ENCODE data around the gene CORO7.
A peak's percentile ranks its signal among the peaks of the same experiment; 100 is the strongest.

CORO7 gene

GRCh38 chr16:4425378-4426020 is 9.1 kb upstream of the CORO7 start, which contains the start of gene DNAJA3:
Gene DNAJA3 (plus strand): TSS chr16:4425868. CDS start chr16:4425882, 14 bp downstream.
- DNase-seq: peak; percentile 86

DNA sequence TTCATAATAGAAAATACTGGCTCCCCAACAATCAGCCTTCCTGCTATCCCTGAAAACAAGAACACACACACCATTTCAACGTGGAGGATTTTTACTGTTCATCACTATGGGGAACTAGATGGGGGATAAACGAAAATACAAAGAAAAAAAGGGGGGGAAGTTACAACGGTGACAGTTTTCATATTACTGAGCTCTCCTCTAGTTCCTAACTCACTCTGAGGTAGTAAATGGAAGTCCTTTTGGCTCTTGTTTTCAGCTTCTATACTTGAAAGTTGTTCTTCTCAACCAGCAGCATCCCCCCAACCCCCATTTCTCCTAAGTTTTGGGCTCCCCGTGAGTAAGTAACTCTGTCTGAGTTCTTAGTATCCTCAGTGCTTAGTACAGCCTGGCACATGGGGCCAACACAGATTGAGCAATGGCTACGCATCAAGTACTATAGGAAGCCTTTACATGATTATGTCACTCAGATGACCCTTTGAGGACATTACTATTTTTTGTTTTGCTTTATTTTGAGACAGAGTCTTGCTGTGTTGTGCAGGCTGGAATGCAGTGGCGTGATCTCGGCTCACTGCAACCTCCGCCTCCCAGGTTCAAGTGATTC is 4.2 kb upstream of the CORO7 start:
- no peak for DNase-seq

DNA sequence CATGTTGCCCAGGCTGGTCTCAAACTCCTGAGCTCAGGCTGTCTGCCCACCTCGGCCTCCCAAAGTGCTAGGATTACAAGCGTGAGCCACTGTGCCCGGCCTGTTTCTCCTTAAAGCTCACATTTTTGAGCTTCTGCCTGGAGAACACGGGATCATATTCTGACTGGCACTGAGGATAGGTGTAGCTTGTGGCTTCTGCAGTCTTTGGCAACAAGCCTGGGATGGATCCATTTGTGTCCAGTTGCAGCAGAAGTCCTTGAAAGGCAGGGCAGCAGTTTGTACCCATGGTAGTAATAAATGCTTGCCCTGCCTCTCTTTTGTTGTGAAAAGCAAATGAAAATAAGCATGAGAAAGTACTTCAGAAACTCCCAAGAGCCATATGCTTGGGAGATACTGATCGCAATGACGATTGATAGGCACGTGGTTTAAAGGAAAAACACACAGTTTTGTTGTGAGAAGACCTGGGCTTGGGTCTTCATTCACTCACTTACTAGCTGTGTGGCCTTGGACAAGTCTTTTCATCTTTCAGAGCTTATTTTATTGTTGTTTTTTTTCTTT is 3.1 kb upstream of the CORO7 start:
- no peak for DNase-seq

DNA sequence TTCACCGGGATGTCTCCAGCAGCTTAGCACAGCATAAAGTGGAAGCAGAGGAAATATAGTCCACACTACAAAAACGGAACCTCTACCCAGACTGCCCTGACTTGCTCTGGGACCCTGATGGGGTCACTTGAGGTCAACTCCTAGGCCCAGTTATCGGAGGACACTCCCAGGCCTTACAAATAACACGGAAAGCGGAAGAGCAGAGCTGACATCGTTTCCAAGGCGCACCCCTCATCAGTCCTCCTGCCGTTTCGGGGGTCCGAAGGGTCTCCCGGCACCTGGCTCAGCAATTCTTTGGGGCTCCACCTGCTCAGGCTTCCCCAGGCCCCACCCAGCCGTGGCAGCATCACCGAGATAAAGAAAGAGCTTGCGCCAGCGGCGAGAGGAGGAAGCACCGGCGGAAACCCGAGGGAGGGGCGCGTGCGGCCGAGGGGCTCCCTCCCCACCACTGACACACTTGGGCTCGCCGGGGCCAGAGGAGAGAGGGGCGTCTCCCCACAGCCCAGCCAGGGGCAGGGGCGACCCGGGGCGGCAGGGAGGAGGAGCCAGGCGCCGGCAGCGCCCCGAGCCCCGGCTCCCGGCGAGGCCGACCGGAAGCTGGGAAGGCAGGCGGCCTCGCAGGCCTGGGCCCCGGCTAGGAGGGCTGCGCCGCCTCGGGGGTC is 727 bp downstream of the CORO7 start:
- DNase-seq: no peak

GRCh38 chr16:4414187-4414917 is 2.0 kb downstream of the CORO7 start:
- peak; percentile 69 for DNase-seq

DNA sequence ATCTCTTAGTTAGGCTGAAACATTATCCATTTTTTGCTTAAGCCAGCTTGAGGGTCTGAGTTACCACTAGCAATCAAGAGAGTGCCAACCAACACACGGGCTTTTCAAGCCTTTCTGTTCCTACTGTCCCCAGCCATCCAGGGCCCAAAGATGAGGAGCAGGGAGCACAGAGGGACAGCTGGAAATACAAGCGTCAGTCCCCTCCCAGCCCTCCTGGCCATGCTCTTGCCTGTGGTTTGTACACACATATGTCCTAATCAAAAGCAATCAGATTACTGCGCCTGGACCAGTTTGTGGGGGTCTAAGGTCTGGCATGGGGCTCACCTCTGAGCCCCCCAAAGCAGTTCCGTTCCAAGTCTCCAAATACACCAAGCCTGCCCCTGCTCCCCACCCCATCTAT is 3.5 kb downstream of the CORO7 start:
- no peak for DNase-seq

- no peak for DNase-seq
Observed at GRCh38 chr16:4412159-4412558, 4.2 kb downstream of the CORO7 start.

- no peak for DNase-seq
Observed at GRCh38 chr16:4411684-4412083, 4.7 kb downstream of the CORO7 start.

- peak; percentile 82 for DNase-seq
Observed at GRCh38 chr16:4410335-4411075, 5.9 kb downstream of the CORO7 start.

- DNase-seq: no peak
Observed at GRCh38 chr16:4409081-4409932, 7.1 kb downstream of the CORO7 start.

- no peak for DNase-seq
Observed at GRCh38 chr16:4408323-4408690, 8.1 kb downstream of the CORO7 start.

DNA sequence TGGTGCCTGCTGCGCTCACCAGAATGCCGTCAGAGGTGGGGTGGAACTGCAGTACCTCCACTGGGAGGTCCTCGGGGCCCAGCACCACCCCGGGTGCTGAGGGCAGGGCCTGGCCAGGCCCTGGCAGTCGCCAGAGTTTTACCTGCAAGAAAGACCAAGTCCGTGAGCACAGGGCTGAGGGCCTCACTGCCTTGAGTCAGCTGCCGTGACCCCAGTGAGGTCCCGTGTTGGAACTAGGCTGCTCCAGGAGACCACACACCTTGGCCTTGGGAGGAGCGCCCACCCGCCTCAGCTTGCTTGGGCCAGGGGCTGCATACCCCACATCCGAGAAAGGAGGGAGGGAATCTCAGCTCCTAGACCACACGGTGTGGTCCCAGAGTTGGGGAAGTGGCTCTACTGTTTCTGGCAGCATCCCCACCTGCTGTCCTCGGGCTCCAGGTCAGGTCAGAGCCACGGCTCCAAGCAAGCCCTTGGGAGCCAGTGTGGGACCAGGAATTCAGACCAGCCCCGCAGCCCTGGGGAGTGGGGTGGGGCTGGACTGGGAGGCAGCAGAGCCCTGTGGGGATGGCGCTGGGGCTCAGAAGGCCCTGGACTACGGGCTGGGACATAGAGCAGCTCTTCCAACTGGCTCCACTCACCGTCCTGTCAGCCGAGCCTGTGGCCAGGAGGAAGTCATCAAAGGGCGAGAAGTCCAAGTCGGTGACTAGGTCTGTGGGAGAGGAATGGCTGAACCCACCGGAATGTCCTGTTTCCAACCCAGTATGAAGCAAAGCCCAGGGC is 8.7 kb downstream of the CORO7 start:
- DNase-seq: no peak

GRCh38 chr16:4404967-4405696 is 11.3 kb downstream of the CORO7 start:
- DNase-seq: no peak

- no peak for DNase-seq
Observed at GRCh38 chr16:4404247-4404966, 12.0 kb downstream of the CORO7 start.

DNA sequence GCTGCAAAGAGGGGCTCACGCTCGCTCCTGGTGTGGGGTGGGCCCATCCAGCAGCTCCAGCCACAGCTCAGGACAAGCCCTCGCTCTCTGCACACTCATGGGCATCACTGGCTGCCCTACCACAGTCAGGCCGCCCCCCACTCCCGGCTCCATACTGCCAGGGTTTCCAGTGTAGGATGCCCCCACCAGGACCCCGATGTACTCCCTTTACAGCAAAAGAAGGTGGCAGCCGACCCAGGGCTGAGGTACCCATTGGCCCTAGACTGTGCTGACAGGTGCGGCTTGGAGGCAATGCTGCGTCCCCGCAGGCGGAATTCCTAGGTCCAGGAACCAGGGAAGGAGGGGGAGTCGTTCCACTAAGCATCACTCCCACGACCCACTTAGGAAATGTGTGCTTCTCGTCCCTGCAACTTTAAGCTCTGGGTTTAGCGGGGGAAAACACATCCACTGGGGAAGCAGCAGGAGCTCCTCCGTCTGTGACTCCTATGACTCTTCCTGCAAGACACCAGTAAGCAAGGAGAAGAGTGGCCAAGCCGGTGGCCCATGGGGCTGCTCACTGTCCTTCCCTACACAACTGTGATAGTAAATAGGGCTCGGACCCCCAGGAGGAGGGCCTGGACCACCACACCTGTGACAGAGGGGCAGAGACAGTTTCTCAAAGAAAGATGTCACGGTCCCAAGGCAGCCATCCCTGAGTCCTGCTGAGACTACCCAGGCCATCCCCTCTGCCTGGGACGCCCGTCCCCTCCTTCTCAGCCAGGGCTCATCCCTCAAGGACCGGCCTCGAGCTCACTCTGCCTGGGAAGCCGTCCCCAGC is 13.1 kb downstream of the CORO7 start:
- DNase-seq: no peak

DNA sequence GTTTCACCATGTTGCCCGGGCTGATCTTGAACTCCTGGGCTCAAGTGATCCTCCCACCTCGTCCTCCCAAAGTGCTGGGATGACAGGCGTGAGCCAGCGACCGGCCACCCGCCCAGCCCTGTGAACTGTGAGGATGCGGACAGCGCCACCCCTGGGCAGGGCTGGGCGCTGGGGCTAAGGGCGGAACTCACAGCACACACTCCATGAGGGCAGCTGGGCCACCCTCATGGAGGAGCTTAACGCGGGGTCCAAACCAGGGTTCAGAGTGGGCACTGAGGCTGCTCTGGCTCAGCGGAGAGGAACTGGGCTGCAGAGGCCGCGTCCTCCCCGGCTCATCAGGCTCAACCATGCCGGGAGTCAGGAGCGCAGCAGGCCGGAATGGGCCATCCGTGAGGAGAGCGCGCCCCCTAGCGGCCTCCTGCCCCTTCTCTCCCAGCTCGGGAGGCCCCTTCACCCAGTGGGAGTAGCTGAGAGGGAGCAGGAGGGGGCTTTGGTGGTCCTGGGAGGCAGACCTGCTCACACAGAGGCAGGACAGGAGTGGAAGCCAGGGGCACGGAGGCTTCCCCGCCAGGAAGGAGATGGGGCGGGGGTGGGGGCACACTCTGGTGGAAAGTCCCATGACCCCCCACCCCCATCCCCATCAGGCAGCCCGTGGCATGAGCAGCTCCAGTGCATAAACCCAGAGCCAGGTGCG is 13.8 kb downstream of the CORO7 start:
- DNase-seq: peak; percentile 24

DNA sequence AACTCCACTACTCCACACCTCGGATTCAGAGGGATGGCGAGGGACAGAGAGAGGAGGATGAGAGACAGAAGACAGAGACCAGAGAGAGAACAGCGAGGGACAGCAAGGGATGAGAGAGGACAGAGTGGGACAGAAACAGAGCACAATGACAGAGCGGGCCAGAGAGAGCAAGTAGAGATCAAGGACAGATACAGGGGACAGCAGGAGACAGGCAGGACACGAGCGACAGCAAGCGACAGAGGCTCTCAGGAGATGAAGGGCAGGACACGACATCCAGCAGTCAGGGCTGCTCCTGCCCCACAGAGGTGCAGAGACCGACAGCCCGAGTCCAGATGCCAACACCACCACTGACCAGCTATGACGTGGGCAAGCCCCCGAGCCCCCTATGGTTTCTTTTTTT is 14.9 kb downstream of the CORO7 start:
- no peak for DNase-seq

DNA sequence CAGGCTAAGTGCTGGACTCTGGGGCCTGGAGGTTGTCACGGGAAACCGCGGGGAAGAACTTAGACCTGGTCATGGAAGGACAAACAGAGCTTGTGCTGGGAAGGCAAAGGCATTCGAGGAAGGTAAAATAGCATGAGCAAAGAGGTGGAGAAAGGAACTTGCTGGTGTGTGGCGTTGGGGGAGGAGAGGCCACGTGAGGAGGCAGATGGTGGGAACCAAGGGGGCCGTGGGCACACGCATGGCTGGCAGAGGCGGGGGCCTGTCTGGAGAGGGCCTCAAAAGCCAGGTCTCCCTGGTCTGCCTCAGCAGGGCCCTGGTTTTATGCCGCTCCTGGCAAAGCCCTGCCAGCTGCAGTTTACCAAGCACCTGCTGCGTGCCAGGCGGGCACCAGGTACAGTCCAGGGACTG is 15.3 kb downstream of the CORO7 start:
- DNase-seq: no peak
